GM19328 (cell line): ENCODE results near the gene PPP2R1A.
"Not testable (repeated sequence)": the region's sequence is repeated elsewhere in the genome, so short reads cannot be mapped to it uniquely, and the experiment has no call there.

ENCODE experiments used
- ATAC-seq: cut with Tn5 transposase; IDR thresholded peaks from one replicate; pipeline ENCODE4 v1.9.1; 2021; ENCODE audit warnings: mild to moderate bottlenecking, moderate library complexity; ENCODE audit not compliant: unreplicated experiment

The PPP2R1A gene

GRCh38 chr19:52237771-52238400 lies 48.0 kb downstream of the PPP2R1A start:
- ATAC-seq = no peak

- no peak for ATAC-seq
Observed at GRCh38 chr19:52244021-52244420, 54.2 kb downstream of the PPP2R1A start.

GRCh38 chr19:52248241-52248640 lies 58.4 kb downstream of the PPP2R1A start:
- ATAC-seq = no peak

GRCh38 chr19:52258426-52258825 lies 68.6 kb downstream of the PPP2R1A start:
- ATAC-seq = no peak

GRCh38 chr19:52265556-52265955 lies 75.7 kb downstream of the PPP2R1A start:
- ATAC-seq = not testable (repeated sequence)

GRCh38 chr19:52269338-52270261 lies 79.7 kb downstream of the PPP2R1A start, which contains the start of gene ZNF766:
TSS of gene ZNF766 (plus strand) at chr19:52269587. CDS start at chr19:52269614, 27 bp downstream.
- ATAC-seq = peak; percentile 85

GRCh38 chr19:52270266-52270885 lies 80.5 kb downstream of the PPP2R1A start:
- no peak for ATAC-seq

GRCh38 chr19:52273301-52273700 lies 83.4 kb downstream of the PPP2R1A start:
- no peak for ATAC-seq

GRCh38 chr19:52274191-52274590 lies 84.3 kb downstream of the PPP2R1A start:
- no peak for ATAC-seq

GRCh38 chr19:52275988-52276387 lies 86.1 kb downstream of the PPP2R1A start:
- ATAC-seq = no peak

GRCh38 chr19:52277471-52277870 lies 87.6 kb downstream of the PPP2R1A start:
- no peak for ATAC-seq
